GM18505 (cell line): ENCODE results near the gene HSD17B8.

Source experiments
- ATAC-seq: cut with Tn5 transposase; IDR thresholded peaks from one replicate; pipeline ENCODE4 v1.9.1; 2021; ENCODE audit not compliant: unreplicated experiment
- POLR2A ChIP-seq: IDR thresholded peaks from 4 replicates; pipeline ENCODE4 v1.6.1; 2011; ENCODE audit warnings: borderline replicate concordance; ENCODE audit not compliant: insufficient read depth, insufficient read length; ENCODE audit errors: extremely low read depth

The HSD17B8 gene

GRCh38 chr6:33236852-33237251 lies 32.4 kb downstream of the HSD17B8 start:
- TF ChIP-seq POLR2A, result no peak

GRCh38 chr6:33237741-33238140 lies 33.3 kb downstream of the HSD17B8 start:
- no peak for ATAC-seq
- TF ChIP-seq POLR2A, result no peak

More at GRCh38 chr6:33236852-33237251, 32.4 kb downstream of the HSD17B8 start:
- no peak for ATAC-seq

GRCh38 chr6:33241968-33242367 lies 37.5 kb downstream of the HSD17B8 start:
- ATAC-seq, result no peak
- no peak for TF ChIP-seq POLR2A

- TF ChIP-seq POLR2A, result no peak
Measured at GRCh38 chr6:33243476-33243875, 39.0 kb downstream of the HSD17B8 start.

GRCh38 chr6:33247977-33248642 lies 43.7 kb downstream of the HSD17B8 start:
- ATAC-seq, result peak; percentile 50
- TF ChIP-seq POLR2A, result no peak

More at GRCh38 chr6:33243476-33243875, 39.0 kb downstream of the HSD17B8 start:
- no peak for ATAC-seq

GRCh38 chr6:33248643-33248931 lies 44.1 kb downstream of the HSD17B8 start:
- no peak for ATAC-seq
- TF ChIP-seq POLR2A, result no peak

GRCh38 chr6:33248932-33249731 lies 44.7 kb downstream of the HSD17B8 start:
- peak; percentile 80 for ATAC-seq
- TF ChIP-seq POLR2A, result peak; percentile 95

GRCh38 chr6:33249732-33250630 lies 45.5 kb downstream of the HSD17B8 start:
- no peak for TF ChIP-seq POLR2A
- ATAC-seq, result peak; percentile 1

GRCh38 chr6:33250731-33251130 lies 46.3 kb downstream of the HSD17B8 start:
- TF ChIP-seq POLR2A, result no peak
- no peak for ATAC-seq

GRCh38 chr6:33251395-33252012 lies 47.0 kb downstream of the HSD17B8 start:
- TF ChIP-seq POLR2A, result no peak
- no peak for ATAC-seq

GRCh38 chr6:33252759-33253158 lies 48.3 kb downstream of the HSD17B8 start:
- no peak for TF ChIP-seq POLR2A
- no peak for ATAC-seq

- TF ChIP-seq POLR2A, result no peak
- no peak for ATAC-seq
Measured at GRCh38 chr6:33254591-33254990, 50.1 kb downstream of the HSD17B8 start.
